Measurements from ENCODE around the gene GTF2IRD2.
"Not testable (repeated sequence)": the region's sequence is repeated elsewhere in the genome, so short reads cannot be mapped to it uniquely, and the experiment has no call there.

GTF2IRD2 gene

GRCh38 chr7:74789200-74789736 lies 62.1 kb downstream of the GTF2IRD2 start:
- DNase-seq (ENCODE audit: low read depth); H3K4me3 ChIP-seq (ENCODE audit: low read depth, low read length): not testable (repeated sequence)

GRCh38 chr7:74788369-74789150 lies 62.8 kb downstream of the GTF2IRD2 start:
- peak; percentile 91 for DNase-seq (ENCODE audit: low read depth)
- not testable (repeated sequence) for H3K4me3 ChIP-seq (ENCODE audit: low read depth, low read length)

- DNase-seq (ENCODE audit: low read depth); H3K4me3 ChIP-seq (ENCODE audit: low read depth, low read length): not testable (repeated sequence)
These were observed 67.8 kb downstream of the GTF2IRD2 start for GRCh38 chr7:74783595-74783994.

DNA sequence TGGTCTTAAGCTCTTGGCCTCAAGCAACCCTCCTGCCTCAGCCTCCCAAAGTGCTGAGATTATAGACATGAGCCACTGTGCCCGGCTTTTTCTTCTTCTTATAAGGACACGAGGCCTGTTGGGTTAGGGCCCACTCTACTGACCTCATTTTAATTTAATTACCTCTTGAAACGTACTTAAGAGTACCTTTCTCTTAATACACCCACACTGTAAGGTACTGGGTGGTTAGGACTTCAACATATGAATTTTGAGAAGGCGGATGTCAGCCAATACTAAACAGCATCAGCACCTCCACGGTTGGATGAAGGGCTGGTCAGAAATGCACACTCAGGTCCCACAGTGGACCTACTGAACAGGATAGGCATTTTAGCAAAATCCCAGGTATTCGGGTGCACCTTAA lies 69.7 kb downstream of the GTF2IRD2 start:
- DNase-seq (ENCODE audit: low read depth), result not testable (repeated sequence)

GRCh38 chr7:74779053-74779452 lies 72.4 kb downstream of the GTF2IRD2 start:
- not testable (repeated sequence) for H3K4me3 ChIP-seq (ENCODE audit: low read depth, low read length); DNase-seq (ENCODE audit: low read depth)

More for the DNA sequence above, 69.7 kb downstream of the GTF2IRD2 start:
- H3K4me3 ChIP-seq (ENCODE audit: low read depth, low read length), result not testable (repeated sequence)

DNA sequence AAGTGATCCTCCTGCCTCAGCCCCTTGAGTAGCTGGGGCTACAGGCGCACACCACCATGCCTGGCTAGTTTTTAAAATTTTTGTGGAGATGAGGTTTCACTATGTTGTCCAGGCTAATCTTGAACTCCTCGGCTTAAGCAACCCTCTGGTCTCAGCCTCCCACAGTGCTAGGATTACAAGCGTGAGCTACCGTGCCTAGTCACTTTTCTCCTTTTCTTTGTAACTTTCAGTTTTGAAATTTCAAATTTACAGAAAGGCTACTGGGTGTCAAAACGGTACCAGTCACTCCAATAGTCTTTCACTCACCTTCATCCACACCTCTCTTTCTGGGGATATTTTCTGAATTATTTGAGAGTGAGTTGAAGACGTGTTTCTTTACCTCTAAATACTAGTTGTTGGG lies 76.3 kb downstream of the GTF2IRD2 start:
- not testable (repeated sequence) for H3K4me3 ChIP-seq (ENCODE audit: low read depth, low read length); DNase-seq (ENCODE audit: low read depth)

GRCh38 chr7:74773760-74774750 lies 77.3 kb downstream of the GTF2IRD2 start, which contains the start of gene NCF1:
Gene NCF1, plus strand, starts transcription at chr7:74774011. Its CDS starts 21 bp downstream, at chr7:74774032.
- not testable (repeated sequence) for DNase-seq (ENCODE audit: low read depth)

DNA sequence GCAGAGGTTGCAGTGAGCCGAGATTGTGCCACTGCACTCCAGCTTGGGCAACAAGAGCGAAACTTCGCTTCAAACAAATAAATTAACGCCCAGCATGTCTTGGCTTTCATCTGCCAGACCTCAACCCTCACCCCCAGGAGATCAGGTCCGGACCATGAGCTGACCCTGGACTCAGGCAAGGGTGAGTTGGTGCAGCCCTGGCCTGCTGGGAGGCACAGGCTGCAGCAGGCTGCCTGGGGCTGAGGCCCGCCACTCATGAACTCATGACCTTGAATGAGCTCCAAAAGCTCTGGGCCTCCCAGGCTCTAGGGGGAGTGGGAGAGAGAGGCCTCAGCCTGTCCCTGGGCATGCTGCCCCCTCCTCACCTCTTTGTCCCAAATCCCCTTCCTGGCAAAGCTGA lies 79.3 kb downstream of the GTF2IRD2 start:
- peak; percentile 1 for DNase-seq (ENCODE audit: low read depth)
- not testable (repeated sequence) for H3K4me3 ChIP-seq (ENCODE audit: low read depth, low read length)

More at GRCh38 chr7:74773760-74774750, 77.3 kb downstream of the GTF2IRD2 start, which contains the start of gene NCF1:
- H3K4me3 ChIP-seq (ENCODE audit: low read depth, low read length), result not testable (repeated sequence)

GRCh38 chr7:74770062-74770461 lies 81.3 kb downstream of the GTF2IRD2 start:
- H3K4me3 ChIP-seq (ENCODE audit: low read depth, low read length); DNase-seq (ENCODE audit: low read depth): not testable (repeated sequence)

- not testable (repeated sequence) for H3K4me3 ChIP-seq (ENCODE audit: low read depth, low read length); DNase-seq (ENCODE audit: low read depth)
These were observed 84.4 kb downstream of the GTF2IRD2 start for GRCh38 chr7:74766991-74767390.

DNA sequence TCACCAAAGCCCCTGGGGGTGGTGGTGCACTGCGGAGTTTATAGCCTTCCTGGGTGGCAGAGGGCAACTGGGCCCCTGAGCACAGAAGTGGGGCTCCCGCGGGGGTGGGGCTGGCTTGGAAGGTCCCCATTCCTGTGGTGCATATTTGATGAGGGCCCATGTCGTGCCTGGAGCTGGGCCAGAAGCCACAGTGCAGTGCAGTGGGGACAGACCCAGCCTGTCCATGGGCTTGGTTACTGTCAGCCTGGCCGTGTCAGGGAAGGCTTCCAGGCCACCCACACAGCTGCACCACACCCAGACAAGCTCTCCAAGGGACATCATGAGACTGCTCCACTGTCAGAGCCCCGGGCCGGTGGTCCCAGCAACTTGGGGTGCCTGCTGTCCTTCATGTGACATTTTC lies 84.9 kb downstream of the GTF2IRD2 start:
- DNase-seq (ENCODE audit: low read depth), result not testable (repeated sequence)

GRCh38 chr7:74765205-74765918 lies 86.0 kb downstream of the GTF2IRD2 start:
- DNase-seq (ENCODE audit: low read depth); H3K4me3 ChIP-seq (ENCODE audit: low read depth, low read length): not testable (repeated sequence)

More for the DNA sequence above, 84.9 kb downstream of the GTF2IRD2 start:
- not testable (repeated sequence) for H3K4me3 ChIP-seq (ENCODE audit: low read depth, low read length)

DNA sequence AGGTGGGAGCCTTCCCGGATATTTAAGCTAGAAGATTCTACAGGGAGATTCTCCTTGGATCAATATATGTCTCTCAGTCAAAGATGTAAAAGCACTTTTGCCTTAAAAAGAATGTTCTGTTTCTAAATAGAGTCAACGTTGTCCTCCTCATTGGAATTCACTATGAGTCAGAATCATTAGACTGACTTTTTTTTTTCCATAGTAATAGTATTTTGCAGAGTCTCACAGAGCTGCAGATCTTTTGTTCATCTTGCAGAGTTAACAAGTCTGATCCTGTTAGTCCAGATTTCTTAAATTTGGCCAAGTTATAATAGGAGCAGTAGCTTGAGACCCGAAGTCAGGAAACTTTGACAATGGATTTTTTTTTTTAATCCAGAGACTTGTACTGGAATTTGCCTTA lies 92.4 kb downstream of the GTF2IRD2 start:
- H3K4me3 ChIP-seq (ENCODE audit: low read depth, low read length); DNase-seq (ENCODE audit: low read depth): not testable (repeated sequence)

DNA sequence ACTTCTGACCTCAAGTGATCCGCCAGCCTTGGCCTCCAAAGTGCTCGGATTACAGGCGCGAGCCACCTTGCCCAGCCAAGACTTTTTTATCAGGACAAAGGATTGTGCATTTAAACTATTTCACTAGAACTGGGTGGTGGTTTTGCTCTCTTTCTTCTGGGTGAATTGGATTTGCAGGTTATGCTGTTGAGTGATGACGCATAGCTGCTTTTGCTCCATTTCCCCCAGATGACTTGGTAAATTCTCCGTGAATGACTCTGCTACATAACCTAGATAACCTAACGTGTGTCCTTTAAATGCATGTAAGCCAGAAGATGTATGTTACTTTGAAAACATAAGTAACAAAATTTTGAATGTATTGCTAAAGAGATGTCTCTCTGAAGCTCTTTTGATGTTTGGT lies 93.1 kb downstream of the GTF2IRD2 start:
- DNase-seq (ENCODE audit: low read depth); H3K4me3 ChIP-seq (ENCODE audit: low read depth, low read length): not testable (repeated sequence)

DNA sequence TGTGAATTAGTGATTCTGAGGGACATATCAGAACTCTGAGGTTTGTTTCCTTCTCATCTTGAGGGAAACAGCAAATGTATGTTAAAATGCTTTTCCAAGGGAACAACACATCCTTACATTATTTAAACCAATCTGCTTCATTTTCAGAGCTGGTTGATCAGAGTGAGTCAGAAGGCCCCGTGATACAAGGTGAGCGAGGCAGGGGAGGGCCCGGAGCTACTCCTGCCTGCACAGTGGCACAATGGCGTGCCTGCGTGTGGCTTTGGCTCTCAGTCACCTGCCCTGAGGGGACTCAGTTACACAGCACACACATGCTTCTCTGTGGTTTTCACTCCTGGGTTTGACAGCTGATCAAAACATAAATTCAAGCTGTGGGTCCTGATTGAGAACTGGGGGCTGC lies 94.7 kb downstream of the GTF2IRD2 start:
- not testable (repeated sequence) for H3K4me3 ChIP-seq (ENCODE audit: low read depth, low read length); DNase-seq (ENCODE audit: low read depth)

DNA sequence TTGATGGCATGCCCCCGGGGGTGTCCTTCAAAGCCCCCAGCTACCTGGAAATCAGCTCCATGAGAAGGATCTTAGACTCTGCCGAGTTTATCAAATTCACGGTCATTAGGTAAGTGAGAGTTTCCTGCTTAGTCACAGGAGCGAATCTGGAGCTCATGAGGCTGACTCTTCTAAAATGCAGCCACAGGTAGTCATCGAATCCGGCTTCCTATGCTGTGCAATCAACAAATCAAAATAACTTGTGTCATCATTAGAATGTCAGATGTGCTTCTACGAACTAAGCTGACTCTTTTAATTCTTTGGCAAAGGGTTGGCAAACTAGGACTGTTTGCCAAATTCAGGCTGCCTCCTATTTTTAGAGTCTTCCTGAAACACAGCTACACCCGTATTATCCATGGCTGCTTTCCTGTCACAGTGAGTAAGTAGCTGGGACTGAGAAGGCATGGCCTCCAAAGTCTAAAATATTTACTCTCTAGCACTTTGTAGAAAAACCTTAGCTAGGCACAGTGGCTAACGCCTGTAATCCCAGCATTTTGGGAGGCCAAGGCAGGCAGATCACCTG lies 97.4 kb downstream of the GTF2IRD2 start:
- not testable (repeated sequence) for DNase-seq (ENCODE audit: low read depth); H3K4me3 ChIP-seq (ENCODE audit: low read depth, low read length)
